Measurements from ENCODE around the gene WDR18. TPM values are rescaled to one million over a fixed set of nuclear protein-coding genes. Genes with fewer than 3 reads are reported as not detected.
A peak's percentile ranks its signal among the peaks of the same experiment; 100 is the strongest.

The WDR18 gene
- total and polyA plus RNA-seq, 2 donors (not counting 1 experiment from before 2014, with no cell fraction given): 10.0 to 42.3 TPM

GRCh38 chr19:999379-999719 lies 15.2 kb downstream of the WDR18 start:
- Histone ChIP-seq H3K4me3 (replicated peaks in 1 of 4; ENCODE audit: control extremely low read depth in 1 of 4, insufficient read depth in 1 of 4, low read depth in 3 of 4, low read length in 4 of 4) (no peak overlapping the region), H3K9ac (ENCODE audit: insufficient read depth, low read length) (no peak overlapping the region), H3K36me3 (ENCODE audit: control insufficient read depth, insufficient read depth, low read length) (peaks cover 2% of the 10 kb centered on the region), H3K4me2 (ENCODE audit: extremely low read depth, insufficient read depth, low read length) (no peak overlapping the region), H2AFZ (ENCODE audit: low read length) (no peak overlapping the region), H3K27ac (ENCODE audit: insufficient read depth, low read length) (no peak overlapping the region), H3K9me3 (ENCODE audit: control insufficient read depth, insufficient read depth, low read depth, low read length) (no peaks in the 10 kb centered on the region), H4K20me1 (ENCODE audit: control insufficient read depth, extremely low read depth, insufficient read depth, low read length) (no peaks in the 10 kb centered on the region), H3K79me2 (ENCODE audit: control insufficient read depth, insufficient read depth, low read length) (no peaks in the 10 kb centered on the region), H3K4me1 (ENCODE audit: control insufficient read depth, extremely low read depth, insufficient read depth, low read length) (no peaks in the 10 kb centered on the region), H3K27me3 (ENCODE audit: control insufficient read depth, insufficient read depth, low read length) (peaks cover 30% of the 10 kb centered on the region)
- no peak for DNase-seq (ENCODE audit: low read depth in 2 of 2)
- TF ChIP-seq CTCF (conservative IDR thresholded peaks at IDR 0.05 in 1 of 2, IDR thresholded peaks at IDR 0.05 in 1 of 2; ENCODE audit: low read depth in 1 of 2, low read length in 2 of 2): no peak
- peak; percentile 66 for TF ChIP-seq EZH2 (IDR thresholded peaks at IDR 0.05; ENCODE audit: low read length, missing control alignments)

GRCh38 chr19:1000095-1000494 lies 15.9 kb downstream of the WDR18 start, which contains the start of gene GRIN3B:
Gene GRIN3B, plus strand, starts transcription at chr19:1000419. Its CDS starts 19 bp downstream, at chr19:1000438.
- Histone ChIP-seq H3K9me3 (ENCODE audit: control insufficient read depth, insufficient read depth, low read depth, low read length) (no peaks in the 10 kb centered on the region), H2AFZ (ENCODE audit: low read length) (no peak within 1 kb of the TSS), H3K4me1 (ENCODE audit: control insufficient read depth, extremely low read depth, insufficient read depth, low read length) (no peaks in the 10 kb centered on the region), H3K27me3 (ENCODE audit: control insufficient read depth, insufficient read depth, low read length) (peaks cover 30% of the 10 kb centered on the region), H3K9ac (ENCODE audit: insufficient read depth, low read length) (no peak within 1 kb of the TSS), H3K79me2 (ENCODE audit: control insufficient read depth, insufficient read depth, low read length) (no peaks in the 10 kb centered on the region), H3K27ac (ENCODE audit: insufficient read depth, low read length) (no peak within 1 kb of the TSS), H4K20me1 (ENCODE audit: control insufficient read depth, extremely low read depth, insufficient read depth, low read length) (no peaks in the 10 kb centered on the region), H3K4me3 (replicated peaks in 1 of 4; ENCODE audit: control extremely low read depth in 1 of 4, insufficient read depth in 1 of 4, low read depth in 3 of 4, low read length in 4 of 4) (peak within 1 kb of the TSS in 2 of 4 experiments; percentile 9 to 34), H3K36me3 (ENCODE audit: control insufficient read depth, insufficient read depth, low read length) (no peaks in the 10 kb centered on the region), H3K4me2 (ENCODE audit: extremely low read depth, insufficient read depth, low read length) (peak within 1 kb of the TSS; percentile 44)
- TF ChIP-seq CTCF (conservative IDR thresholded peaks at IDR 0.05 in 1 of 2, IDR thresholded peaks at IDR 0.05 in 1 of 2; ENCODE audit: low read depth in 1 of 2, low read length in 2 of 2) (peak; percentile 28 to 41), EZH2 (IDR thresholded peaks at IDR 0.05; ENCODE audit: low read length, missing control alignments) (no peak)
- DNase-seq (ENCODE audit: low read depth in 2 of 2): peak in 1 of 2 donors; percentile 44

- Histone ChIP-seq H3K4me1 (ENCODE audit: control insufficient read depth, extremely low read depth, insufficient read depth, low read length) (no peaks in the 10 kb centered on the region), H2AFZ (ENCODE audit: low read length) (no peak overlapping the region), H3K9me3 (ENCODE audit: control insufficient read depth, insufficient read depth, low read depth, low read length) (no peaks in the 10 kb centered on the region), H3K36me3 (ENCODE audit: control insufficient read depth, insufficient read depth, low read length) (no peaks in the 10 kb centered on the region), H3K9ac (ENCODE audit: insufficient read depth, low read length) (no peak overlapping the region), H3K27me3 (ENCODE audit: control insufficient read depth, insufficient read depth, low read length) (peaks cover 28% of the 10 kb centered on the region), H4K20me1 (ENCODE audit: control insufficient read depth, extremely low read depth, insufficient read depth, low read length) (no peaks in the 10 kb centered on the region), H3K79me2 (ENCODE audit: control insufficient read depth, insufficient read depth, low read length) (no peaks in the 10 kb centered on the region), H3K4me2 (ENCODE audit: extremely low read depth, insufficient read depth, low read length) (peak overlapping the region; percentile 44), H3K27ac (ENCODE audit: insufficient read depth, low read length) (no peak overlapping the region), H3K4me3 (replicated peaks in 1 of 4; ENCODE audit: control extremely low read depth in 1 of 4, insufficient read depth in 1 of 4, low read depth in 3 of 4, low read length in 4 of 4) (peak overlapping the region in 1 of 4 experiments; percentile 29)
- no peak for TF ChIP-seq CTCF (conservative IDR thresholded peaks at IDR 0.05 in 1 of 2, IDR thresholded peaks at IDR 0.05 in 1 of 2; ENCODE audit: low read depth in 1 of 2, low read length in 2 of 2)
- peak; percentile 67 for TF ChIP-seq EZH2 (IDR thresholded peaks at IDR 0.05; ENCODE audit: low read length, missing control alignments)
- DNase-seq (ENCODE audit: low read depth in 2 of 2): no peak
Measured at GRCh38 chr19:1000591-1001537, 16.7 kb downstream of the WDR18 start.

Data from fibroblast of lung (primary cell).